HEK293 (cell line): ENCODE results near the gene FAM83F.

ENCODE experiments used
- CTCF ChIA-PET: fragments of 350-600 bp; formaldehyde crosslinking; extraction: SDS; loops from one replicate; lab custom pipeline; 2021; ENCODE audit warnings: antibody characterized with exemption; lab: Yijun Ruan, JAX
- POLR2A ChIA-PET: fragments of 300-600 bp; formaldehyde crosslinking; extraction: SDS; loops from one replicate; lab custom pipeline; 2020; ENCODE audit warnings: antibody characterized with exemption, inconsistent platforms; lab: Yijun Ruan, JAX
- H3K27ac ChIP-seq: fragments of 200-500 bp; sonication (Bioruptor generic); 2 replicates; pipeline ENCODE4 v1.5.1; 2014; ENCODE audit warnings: low read depth, low read length, control low read depth, inconsistent platforms; ENCODE audit errors: extremely low read depth
- H3K36me3 ChIP-seq, 2 experiments: fragments of 200-500 bp in 1 of 2; sonication (Bioruptor generic) in 1 of 2; 1 replicate in 1 of 2; 2 replicates in 1 of 2; pipeline ENCODE4 v1.5.1; 2014 to 2017; ENCODE audit warnings: inconsistent platforms in 2 of 2, low read length in 2 of 2; ENCODE audit not compliant: control insufficient read depth in 2 of 2, insufficient read depth in 1 of 2
- H3K4me1 ChIP-seq: fragments of 200-500 bp; sonication (Bioruptor generic); 2 replicates; pipeline ENCODE4 v1.5.1; 2014; ENCODE audit warnings: mild to moderate bottlenecking, low read length, inconsistent platforms; ENCODE audit not compliant: control insufficient read depth, insufficient read depth
- H3K4me3 ChIP-seq: 2 replicates; pipeline ENCODE4 v1.5.1; 2011; ENCODE audit warnings: low read depth, mild to moderate bottlenecking, control low read depth, low read length, moderate library complexity
- H3K9me3 ChIP-seq: fragments of 200-500 bp; sonication (Bioruptor generic); 2 replicates; pipeline ENCODE4 v1.5.1; 2014; ENCODE audit warnings: low read depth, low read length, inconsistent platforms; ENCODE audit not compliant: control insufficient read depth, insufficient read depth
- GLIS1 ChIP-seq: fragments of 450-650 bp; formaldehyde crosslinking; IDR thresholded peaks from 2 replicates; pipeline ENCODE4 v1.5.1; 2016; ENCODE audit warnings: missing biosample characterization, missing genetic modification characterization
- SP3 ChIP-seq: fragments of 450-650 bp; formaldehyde crosslinking; IDR thresholded peaks from 2 replicates; pipeline ENCODE4 v1.5.1; 2016; ENCODE audit warnings: missing biosample characterization, missing genetic modification characterization
- YY1 ChIP-seq: fragments of 450-650 bp; formaldehyde crosslinking; IDR thresholded peaks from 2 replicates; pipeline ENCODE4 v1.5.1; 2018; ENCODE audit warnings: missing biosample characterization, missing genetic modification characterization
- ZFHX2 ChIP-seq: fragments of 450-650 bp; formaldehyde crosslinking; conservative IDR thresholded peaks from 2 replicates; pipeline ENCODE4 v1.5.1; 2016; ENCODE audit warnings: missing biosample characterization, missing genetic modification characterization
- ZFP69B ChIP-seq: fragments of 450-650 bp; formaldehyde crosslinking; IDR thresholded peaks from 2 replicates; pipeline ENCODE4 v1.5.1; 2016; ENCODE audit warnings: missing biosample characterization, missing genetic modification characterization
- ZIC2 ChIP-seq: fragments of 450-650 bp; formaldehyde crosslinking; IDR thresholded peaks from 2 replicates; pipeline ENCODE4 v1.5.1; 2016; ENCODE audit warnings: missing biosample characterization, missing genetic modification characterization
- ZNF138 ChIP-seq: fragments of 450-650 bp; formaldehyde crosslinking; IDR thresholded peaks from 2 replicates; pipeline ENCODE4 v1.5.1; 2016; ENCODE audit warnings: missing biosample characterization, missing genetic modification characterization, borderline replicate concordance
- ZNF146 ChIP-seq: fragments of 450-650 bp; formaldehyde crosslinking; IDR thresholded peaks from 2 replicates; pipeline ENCODE4 v1.5.1; 2016; ENCODE audit warnings: missing biosample characterization, missing genetic modification characterization
- ZNF221 ChIP-seq: fragments of 450-650 bp; formaldehyde crosslinking; IDR thresholded peaks from 2 replicates; pipeline ENCODE4 v1.5.1; 2017; ENCODE audit warnings: missing biosample characterization, missing genetic modification characterization, borderline replicate concordance
- ZNF248 ChIP-seq: fragments of 450-650 bp; formaldehyde crosslinking; IDR thresholded peaks from 2 replicates; pipeline ENCODE4 v1.5.1; 2017; ENCODE audit warnings: missing biosample characterization, missing genetic modification characterization
- ZNF266 ChIP-seq: fragments of 450-650 bp; formaldehyde crosslinking; IDR thresholded peaks from 2 replicates; pipeline ENCODE4 v1.5.1; 2016; ENCODE audit warnings: missing biosample characterization, missing genetic modification characterization, low read depth
- ZNF394 ChIP-seq: fragments of 450-650 bp; formaldehyde crosslinking; IDR thresholded peaks from 2 replicates; pipeline ENCODE4 v1.5.1; 2016; ENCODE audit warnings: missing biosample characterization, missing genetic modification characterization, mild to moderate bottlenecking, moderate library complexity, borderline replicate concordance
- ZNF501 ChIP-seq: fragments of 450-650 bp; formaldehyde crosslinking; IDR thresholded peaks from 2 replicates; pipeline ENCODE4 v1.5.1; 2016; ENCODE audit warnings: missing biosample characterization, missing genetic modification characterization
- ZNF658 ChIP-seq: fragments of 450-650 bp; formaldehyde crosslinking; IDR thresholded peaks from 2 replicates; pipeline ENCODE4; 2016; ENCODE audit warnings: missing biosample characterization, missing genetic modification characterization
- ZSCAN30 ChIP-seq: fragments of 450-650 bp; IDR thresholded peaks from 2 replicates; pipeline ENCODE4 v1.5.1; 2018; ENCODE audit warnings: missing biosample characterization, mild to moderate bottlenecking, missing genetic modification characterization, moderate library complexity
- TF ChIP-seq, protein P1 (sequence below): fragments of 450-650 bp; formaldehyde crosslinking; IDR thresholded peaks from 2 replicates; pipeline ENCODE4 v1.5.1; 2016; ENCODE audit warnings: missing biosample characterization, missing genetic modification characterization
- TF ChIP-seq, protein P2 (sequence below): fragments of 450-650 bp; formaldehyde crosslinking; IDR thresholded peaks from 2 replicates; pipeline ENCODE4 v1.5.1; 2016; ENCODE audit warnings: missing biosample characterization, missing genetic modification characterization
- TF ChIP-seq, protein P3 (sequence below): fragments of 450-650 bp; formaldehyde crosslinking; optimal IDR thresholded peaks from 2 replicates; pipeline ENCODE3; 2016; ENCODE audit warnings: missing biosample characterization, mild to moderate bottlenecking, missing genetic modification characterization
- TF ChIP-seq, protein P4 (sequence below): fragments of 450-650 bp; IDR thresholded peaks from 2 replicates; pipeline ENCODE4 v1.5.1; 2018; ENCODE audit warnings: missing biosample characterization, mild to moderate bottlenecking, missing genetic modification characterization
- TF ChIP-seq, protein P5 (sequence below): fragments of 450-650 bp; formaldehyde crosslinking; IDR thresholded peaks from 2 replicates; pipeline ENCODE4 v1.5.1; 2016; ENCODE audit warnings: missing biosample characterization, missing genetic modification characterization
- TF ChIP-seq, protein P6 (sequence below): fragments of 450-650 bp; formaldehyde crosslinking; IDR thresholded peaks from 2 replicates; pipeline ENCODE4 v1.5.1; 2016; ENCODE audit warnings: missing biosample characterization, missing genetic modification characterization

FAM83F gene

DNA sequence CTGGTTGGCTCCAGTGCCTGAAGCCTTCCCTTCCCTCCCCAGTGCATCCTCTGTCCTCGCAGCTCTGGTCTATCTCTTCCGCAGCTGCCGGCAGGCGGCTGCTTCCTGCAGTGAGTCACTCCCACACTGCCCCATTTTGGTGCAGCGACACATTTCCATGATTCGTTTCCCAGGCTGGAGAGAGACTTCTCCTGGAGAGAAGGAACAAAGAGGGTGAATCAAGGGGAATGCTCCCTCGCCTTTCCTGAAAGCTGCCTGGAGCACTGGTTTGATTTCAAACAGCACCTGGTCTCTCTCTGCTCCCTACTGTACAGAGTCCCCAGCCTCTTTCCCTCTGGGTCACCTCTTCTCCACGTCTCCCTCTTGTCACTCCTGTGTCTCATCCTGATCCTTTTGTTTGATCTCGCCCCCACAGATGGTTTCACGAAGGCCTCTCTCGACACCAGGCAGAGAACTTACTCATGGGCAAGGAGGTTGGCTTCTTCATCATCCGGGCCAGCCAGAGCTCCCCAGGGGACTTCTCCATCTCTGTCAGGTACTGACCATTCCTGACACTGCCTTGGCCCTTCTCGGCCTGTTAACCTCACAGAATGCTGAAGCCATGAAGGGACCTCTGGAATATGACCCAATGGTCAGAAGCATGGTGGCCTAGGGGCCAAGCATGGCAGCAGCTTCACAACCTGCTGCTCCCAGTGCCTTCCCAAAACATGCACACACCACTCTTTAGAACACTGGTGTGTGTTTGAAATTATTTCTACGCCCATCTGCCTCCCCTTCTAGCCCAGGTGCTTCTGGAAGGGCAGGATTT is 34.9 kb upstream of the FAM83F start, which contains the start of gene TMA7B:
TSS of gene TMA7B (plus strand) at position 758 of the 808 bp plus-strand sequence. CDS start 3,978 bp downstream, outside the sequence.
- CTCF ChIA-PET = interaction anchor here (0.8 kb wide), 1 partner anchor 12 kb away, joined by 3 read pairs; no protein-coding TSS in a partner anchor
- Histone ChIP-seq H3K9me3 (no peaks in the 10 kb centered on the region), H3K27ac (no peak within 1 kb of the TSS), H3K36me3 (no peaks in the 10 kb centered on the region), H3K4me3 (no peak within 1 kb of the TSS)
- POLR2A ChIA-PET = interaction anchor here (0.6 kb wide), 1 partner anchor 216 kb away, joined by 3 read pairs; no protein-coding TSS in a partner anchor
- TF ChIP-seq ZFP69B (tag by site-specific recombination) = no peak
- peak; percentile 19; the same call in 1 of the 2 replicates for TF ChIP-seq ZFHX2 (tag by site-specific recombination)
- peak; percentile 18; the same call in 1 of the 2 replicates for TF ChIP-seq ZIC2 (tag by site-specific recombination)
- TF ChIP-seq, protein P1, sequence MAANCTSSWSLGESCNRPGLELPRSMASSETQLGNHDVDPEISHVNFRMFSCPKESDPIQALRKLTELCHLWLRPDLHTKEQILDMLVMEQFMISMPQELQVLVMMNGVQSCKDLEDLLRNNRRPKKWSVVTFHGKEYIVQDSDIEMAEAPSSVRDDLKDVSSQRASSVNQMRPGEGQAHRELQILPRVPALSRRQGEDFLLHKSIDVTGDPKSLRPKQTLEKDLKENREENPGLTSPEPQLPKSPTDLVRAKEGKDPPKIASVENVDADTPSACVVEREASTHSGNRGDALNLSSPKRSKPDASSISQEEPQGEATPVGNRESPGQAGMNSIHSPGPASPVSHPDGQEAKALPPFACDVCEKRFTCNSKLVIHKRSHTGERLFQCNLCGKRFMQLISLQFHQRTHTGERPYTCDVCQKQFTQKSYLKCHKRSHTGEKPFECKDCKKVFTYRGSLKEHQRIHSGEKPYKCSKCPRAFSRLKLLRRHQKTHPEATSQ = no peak
- TF ChIP-seq, all 188 proteins: peak for 2
- H3K4me1 ChIP-seq = no peaks in the 10 kb centered on the region

DNA sequence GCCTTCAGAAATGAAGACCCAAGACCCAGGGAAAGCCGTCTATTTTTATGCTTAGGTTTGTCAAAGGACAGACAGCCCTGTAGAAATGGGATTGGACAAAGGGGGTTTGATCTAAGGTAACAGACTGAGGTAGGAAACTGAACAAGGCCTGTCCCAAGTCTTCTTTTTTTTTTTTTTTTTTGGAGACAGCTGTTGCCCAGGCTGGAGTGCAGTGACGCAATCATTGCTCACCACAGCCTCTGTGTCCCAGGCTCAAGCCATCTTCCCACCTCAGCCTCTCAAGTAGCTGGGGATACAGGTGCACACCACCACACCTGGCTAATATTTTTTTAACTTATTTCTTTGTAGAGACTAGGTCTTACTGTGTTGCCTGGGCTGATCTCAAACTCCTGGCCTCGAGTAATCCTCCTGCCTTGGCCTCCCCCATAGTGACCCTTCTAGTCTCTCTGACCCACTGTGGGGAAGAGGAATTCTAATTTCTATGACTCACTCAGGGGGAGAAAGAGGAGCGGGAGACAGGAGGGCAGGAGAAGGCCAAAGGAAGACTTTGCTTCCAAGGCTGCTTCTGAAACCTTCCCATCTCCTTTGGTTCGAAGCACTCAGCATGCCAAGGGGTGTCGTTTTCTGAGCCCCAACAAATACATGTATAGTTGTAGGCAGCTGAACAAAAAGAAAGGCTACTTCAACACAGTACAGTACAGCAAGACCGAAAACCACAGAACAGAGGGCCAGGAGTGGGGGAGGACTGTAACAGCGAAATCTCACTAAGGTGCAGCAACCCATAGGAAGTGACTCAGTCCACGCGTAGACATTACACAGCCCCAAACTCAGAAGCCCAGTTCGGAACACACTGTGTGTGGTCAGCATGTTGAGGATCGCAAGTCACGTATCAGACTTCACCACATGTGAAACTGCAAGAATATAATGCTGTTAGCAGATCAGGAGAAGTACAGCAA is 33.7 kb upstream of the FAM83F start:
- no peak overlapping the region for H3K4me3 ChIP-seq
- CTCF ChIA-PET = interaction anchor here (0.6 to 1.0 kb wide), 4 partner anchors 28 to 941 kb away, joined by 3 to 6 read pairs (median 4); no protein-coding TSS in a partner anchor

More for the DNA sequence above, 33.7 kb upstream of the FAM83F start:
- Histone ChIP-seq H3K27ac (no peak overlapping the region), H3K4me1 (no peaks in the 10 kb centered on the region), H3K36me3 (no peaks in the 10 kb centered on the region), H3K9me3 (no peaks in the 10 kb centered on the region)
- POLR2A ChIA-PET = no interaction called here
- TF ChIP-seq GLIS1 (no peak), YY1 (tag by site-specific recombination) (no peak), ZNF501 (tag by site-specific recombination) (no peak), ZNF658 (tag by site-specific recombination) (no peak), ZSCAN30 (tag by site-specific recombination) (no peak), ZNF248 (tag by site-specific recombination) (no peak), ZNF394 (tag by site-specific recombination) (no peak), SP3 (tag by site-specific recombination) (no peak), ZNF146 (tag by site-specific recombination) (no peak), ZNF138 (tag by site-specific recombination) (no peak), ZNF221 (tag by site-specific recombination) (no peak), ZNF266 (no peak)
- TF ChIP-seq, protein P2, sequence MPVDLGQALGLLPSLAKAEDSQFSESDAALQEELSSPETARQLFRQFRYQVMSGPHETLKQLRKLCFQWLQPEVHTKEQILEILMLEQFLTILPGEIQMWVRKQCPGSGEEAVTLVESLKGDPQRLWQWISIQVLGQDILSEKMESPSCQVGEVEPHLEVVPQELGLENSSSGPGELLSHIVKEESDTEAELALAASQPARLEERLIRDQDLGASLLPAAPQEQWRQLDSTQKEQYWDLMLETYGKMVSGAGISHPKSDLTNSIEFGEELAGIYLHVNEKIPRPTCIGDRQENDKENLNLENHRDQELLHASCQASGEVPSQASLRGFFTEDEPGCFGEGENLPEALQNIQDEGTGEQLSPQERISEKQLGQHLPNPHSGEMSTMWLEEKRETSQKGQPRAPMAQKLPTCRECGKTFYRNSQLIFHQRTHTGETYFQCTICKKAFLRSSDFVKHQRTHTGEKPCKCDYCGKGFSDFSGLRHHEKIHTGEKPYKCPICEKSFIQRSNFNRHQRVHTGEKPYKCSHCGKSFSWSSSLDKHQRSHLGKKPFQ (tag by site-specific recombination) = no peak
- TF ChIP-seq, protein P3, sequence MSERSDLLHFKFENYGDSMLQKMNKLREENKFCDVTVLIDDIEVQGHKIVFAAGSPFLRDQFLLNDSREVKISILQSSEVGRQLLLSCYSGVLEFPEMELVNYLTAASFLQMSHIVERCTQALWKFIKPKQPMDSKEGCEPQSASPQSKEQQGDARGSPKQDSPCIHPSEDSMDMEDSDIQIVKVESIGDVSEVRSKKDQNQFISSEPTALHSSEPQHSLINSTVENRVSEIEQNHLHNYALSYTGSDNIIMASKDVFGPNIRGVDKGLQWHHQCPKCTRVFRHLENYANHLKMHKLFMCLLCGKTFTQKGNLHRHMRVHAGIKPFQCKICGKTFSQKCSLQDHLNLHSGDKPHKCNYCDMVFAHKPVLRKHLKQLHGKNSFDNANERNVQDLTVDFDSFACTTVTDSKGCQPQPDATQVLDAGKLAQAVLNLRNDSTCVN (tag by site-specific recombination) = no peak
- TF ChIP-seq, protein P4, sequence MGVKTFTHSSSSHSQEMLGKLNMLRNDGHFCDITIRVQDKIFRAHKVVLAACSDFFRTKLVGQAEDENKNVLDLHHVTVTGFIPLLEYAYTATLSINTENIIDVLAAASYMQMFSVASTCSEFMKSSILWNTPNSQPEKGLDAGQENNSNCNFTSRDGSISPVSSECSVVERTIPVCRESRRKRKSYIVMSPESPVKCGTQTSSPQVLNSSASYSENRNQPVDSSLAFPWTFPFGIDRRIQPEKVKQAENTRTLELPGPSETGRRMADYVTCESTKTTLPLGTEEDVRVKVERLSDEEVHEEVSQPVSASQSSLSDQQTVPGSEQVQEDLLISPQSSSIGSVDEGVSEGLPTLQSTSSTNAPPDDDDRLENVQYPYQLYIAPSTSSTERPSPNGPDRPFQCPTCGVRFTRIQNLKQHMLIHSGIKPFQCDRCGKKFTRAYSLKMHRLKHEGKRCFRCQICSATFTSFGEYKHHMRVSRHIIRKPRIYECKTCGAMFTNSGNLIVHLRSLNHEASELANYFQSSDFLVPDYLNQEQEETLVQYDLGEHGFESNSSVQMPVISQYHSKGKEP (tag by site-specific recombination) = no peak
- TF ChIP-seq, protein P5, sequence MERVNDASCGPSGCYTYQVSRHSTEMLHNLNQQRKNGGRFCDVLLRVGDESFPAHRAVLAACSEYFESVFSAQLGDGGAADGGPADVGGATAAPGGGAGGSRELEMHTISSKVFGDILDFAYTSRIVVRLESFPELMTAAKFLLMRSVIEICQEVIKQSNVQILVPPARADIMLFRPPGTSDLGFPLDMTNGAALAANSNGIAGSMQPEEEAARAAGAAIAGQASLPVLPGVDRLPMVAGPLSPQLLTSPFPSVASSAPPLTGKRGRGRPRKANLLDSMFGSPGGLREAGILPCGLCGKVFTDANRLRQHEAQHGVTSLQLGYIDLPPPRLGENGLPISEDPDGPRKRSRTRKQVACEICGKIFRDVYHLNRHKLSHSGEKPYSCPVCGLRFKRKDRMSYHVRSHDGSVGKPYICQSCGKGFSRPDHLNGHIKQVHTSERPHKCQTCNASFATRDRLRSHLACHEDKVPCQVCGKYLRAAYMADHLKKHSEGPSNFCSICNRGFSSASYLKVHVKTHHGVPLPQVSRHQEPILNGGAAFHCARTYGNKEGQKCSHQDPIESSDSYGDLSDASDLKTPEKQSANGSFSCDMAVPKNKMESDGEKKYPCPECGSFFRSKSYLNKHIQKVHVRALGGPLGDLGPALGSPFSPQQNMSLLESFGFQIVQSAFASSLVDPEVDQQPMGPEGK (tag by site-specific recombination) = no peak
- TF ChIP-seq, protein P6, sequence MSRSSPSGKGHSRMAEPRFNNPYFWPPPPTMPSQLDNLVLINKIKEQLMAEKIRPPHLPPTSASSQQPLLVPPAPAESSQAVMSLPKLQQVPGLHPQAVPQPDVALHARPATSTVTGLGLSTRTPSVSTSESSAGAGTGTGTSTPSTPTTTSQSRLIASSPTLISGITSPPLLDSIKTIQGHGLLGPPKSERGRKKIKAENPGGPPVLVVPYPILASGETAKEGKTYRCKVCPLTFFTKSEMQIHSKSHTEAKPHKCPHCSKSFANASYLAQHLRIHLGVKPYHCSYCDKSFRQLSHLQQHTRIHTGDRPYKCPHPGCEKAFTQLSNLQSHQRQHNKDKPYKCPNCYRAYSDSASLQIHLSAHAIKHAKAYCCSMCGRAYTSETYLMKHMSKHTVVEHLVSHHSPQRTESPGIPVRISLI (tag by site-specific recombination) = no peak
